Erythroblast (primary cell): Measurements from ENCODE around the gene TRIOBP.
"Not testable (repeated sequence)": the region's sequence is repeated elsewhere in the genome, so short reads cannot be mapped to it uniquely, and the experiment has no call there.

ENCODE experiments used
- DNase-seq, 2 experiments: peaks; one replicate each; lab custom pipeline; 2025; lab: John Stamatoyannopoulos, UW
- GATA1 ChIP-seq: IDR thresholded peaks from 2 replicates; pipeline ENCODE4 v1.6.1; 2011; ENCODE audit warnings: low read depth, mild to moderate bottlenecking, control low read depth, low read length, moderate library complexity
- POLR2A ChIP-seq: IDR thresholded peaks from 2 replicates; pipeline ENCODE4 v1.6.1; 2011; ENCODE audit warnings: mild to moderate bottlenecking, low read length

Gene TRIOBP

DNA sequence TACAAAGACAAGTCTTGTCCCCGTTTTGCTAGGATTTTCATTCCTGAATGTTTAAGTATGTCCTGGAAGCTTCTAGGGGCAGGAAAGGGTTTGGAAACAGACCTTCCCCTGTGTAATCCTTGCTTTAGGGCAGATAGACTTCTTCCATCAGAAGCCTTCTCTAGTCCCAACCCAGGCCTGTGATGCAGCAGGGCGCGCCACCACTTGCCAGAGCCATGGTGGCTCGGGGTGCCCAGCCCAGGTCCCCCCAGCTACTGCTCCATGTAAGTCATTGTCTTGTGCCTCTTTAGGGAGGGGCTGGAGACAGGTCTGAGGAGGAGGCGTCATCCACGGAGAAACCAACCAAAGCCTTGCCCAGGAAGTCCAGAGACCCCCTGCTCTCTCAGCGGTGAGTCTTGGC lies 6.4 kb upstream of the TRIOBP start:
- TF ChIP-seq POLR2A (no peak), GATA1 (no peak)
- DNase-seq = no peak

DNA sequence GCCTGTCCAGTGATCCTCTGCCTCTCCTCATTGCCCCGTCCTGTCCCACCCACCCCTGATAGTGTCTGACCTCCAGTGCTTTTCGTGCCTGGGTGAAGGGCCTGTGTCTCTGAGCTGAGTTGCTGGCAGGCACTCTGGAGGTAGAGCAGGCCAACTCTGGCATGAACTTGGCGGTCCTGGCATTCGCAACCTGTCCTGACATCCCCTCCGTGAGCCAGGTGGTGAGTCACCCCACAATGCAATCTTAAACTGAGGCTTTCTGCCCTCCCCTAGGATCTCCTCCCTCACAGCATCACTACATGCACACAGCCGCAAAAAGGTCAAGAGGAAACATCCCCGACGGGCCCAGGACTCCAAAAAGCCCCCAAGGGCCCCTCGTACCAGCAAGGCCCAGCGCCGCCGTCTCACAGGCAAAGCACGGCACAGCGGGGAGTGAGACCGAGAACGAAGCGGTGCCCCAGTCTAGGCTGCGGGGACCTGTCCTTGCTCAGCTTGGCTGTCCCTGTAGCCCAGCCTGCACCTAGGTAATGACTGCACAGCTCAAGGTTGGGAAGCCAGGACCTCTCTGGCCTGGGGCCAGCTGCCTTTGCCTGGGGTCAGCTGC lies 5.8 kb upstream of the TRIOBP start:
- no peak for TF ChIP-seq GATA1
- no peak for TF ChIP-seq POLR2A
- no peak for DNase-seq

DNA sequence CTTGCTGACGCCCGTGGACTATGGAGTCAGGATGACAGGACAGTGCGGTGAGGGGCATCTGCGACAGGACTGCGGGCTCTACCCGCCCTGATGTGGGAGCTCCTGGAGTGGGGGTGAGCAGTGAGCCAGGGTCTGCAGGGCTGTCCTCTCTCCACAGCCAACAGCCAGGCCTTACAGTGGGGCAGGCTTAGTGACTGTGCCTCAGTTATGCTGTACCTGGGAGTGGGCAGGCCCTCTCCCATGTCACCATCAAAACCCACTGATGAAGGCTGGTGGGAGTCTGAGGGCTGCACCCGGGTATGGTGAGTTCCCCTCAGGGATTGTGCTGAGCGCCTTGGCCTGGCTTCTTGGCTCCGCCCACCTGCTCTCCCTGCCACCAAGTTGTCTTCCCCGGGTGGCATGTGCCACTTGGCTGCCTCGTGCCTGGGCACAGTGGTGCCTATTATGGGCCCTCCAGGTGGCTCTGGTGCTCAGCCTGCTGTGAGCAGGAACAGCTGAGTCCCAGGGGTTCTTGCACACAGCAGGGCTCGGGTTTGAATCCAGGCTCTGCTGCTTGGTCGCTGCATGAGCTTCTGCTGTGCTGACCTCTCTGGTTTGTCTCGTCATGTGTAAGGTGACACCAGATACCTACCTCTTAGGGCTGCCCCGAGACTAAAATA lies 4.1 kb upstream of the TRIOBP start:
- TF ChIP-seq POLR2A (peak; percentile 21), GATA1 (no peak)

DNA sequence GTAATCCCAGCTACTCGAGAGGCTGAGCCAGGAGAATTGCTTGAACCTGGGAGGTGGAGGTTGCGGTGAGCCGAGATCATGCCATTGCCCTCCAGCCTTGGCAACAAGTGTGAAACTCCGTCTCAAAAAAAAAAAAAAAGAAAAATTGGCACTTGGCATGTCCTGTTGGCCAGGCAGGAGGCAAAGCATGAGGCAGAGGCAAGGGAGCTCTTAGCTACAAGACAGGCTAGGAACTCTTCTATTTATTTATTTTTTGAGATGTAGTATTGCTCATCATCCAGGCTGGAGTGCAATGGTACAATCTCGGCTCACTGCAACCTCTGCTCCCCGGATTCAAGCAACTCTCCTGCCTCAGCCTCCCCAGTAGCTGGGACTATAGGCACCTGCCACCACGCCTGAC lies 2.7 kb upstream of the TRIOBP start:
- not testable (repeated sequence) for DNase-seq

More for the DNA sequence above, 4.1 kb upstream of the TRIOBP start:
- DNase-seq = no peak

DNA sequence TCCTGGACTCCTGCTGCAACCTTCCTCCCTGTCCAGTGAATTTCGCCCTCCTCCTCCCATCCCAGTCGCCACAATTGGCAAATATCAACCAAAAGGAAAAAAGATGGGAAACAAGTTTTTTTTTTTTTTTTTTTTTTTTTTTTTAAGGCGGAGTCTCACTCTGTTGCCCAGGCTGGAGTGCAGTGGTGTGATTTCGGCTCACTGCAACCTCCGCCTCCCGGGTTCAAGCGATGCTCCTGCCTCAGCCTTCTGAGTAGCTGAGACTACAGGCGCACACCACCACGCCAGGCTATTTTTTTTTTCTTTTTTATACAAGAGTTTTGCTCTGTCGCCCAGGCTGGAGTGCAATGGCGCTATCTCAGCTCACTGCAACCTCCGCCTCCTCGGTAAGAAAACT lies 590 bp upstream of the TRIOBP start:
- DNase-seq = not testable (repeated sequence)

DNA sequence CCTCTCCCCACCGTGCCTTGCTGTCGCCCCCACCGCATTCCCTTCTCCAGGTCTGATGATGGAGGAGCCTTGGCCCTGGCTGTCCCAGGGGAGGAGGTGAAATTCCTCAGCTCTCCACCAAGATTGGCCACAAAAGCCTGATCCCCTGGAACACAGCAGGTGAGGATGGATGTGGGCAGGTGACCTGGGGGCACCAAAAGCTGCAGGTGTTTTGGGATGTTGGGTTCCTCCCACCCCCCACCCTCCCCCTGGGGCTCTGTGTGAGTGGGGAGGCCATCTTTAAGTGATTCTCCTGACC lies 639 bp downstream of the TRIOBP start:
- DNase-seq = no peak
- no peak for TF ChIP-seq GATA1
- no peak for TF ChIP-seq POLR2A

DNA sequence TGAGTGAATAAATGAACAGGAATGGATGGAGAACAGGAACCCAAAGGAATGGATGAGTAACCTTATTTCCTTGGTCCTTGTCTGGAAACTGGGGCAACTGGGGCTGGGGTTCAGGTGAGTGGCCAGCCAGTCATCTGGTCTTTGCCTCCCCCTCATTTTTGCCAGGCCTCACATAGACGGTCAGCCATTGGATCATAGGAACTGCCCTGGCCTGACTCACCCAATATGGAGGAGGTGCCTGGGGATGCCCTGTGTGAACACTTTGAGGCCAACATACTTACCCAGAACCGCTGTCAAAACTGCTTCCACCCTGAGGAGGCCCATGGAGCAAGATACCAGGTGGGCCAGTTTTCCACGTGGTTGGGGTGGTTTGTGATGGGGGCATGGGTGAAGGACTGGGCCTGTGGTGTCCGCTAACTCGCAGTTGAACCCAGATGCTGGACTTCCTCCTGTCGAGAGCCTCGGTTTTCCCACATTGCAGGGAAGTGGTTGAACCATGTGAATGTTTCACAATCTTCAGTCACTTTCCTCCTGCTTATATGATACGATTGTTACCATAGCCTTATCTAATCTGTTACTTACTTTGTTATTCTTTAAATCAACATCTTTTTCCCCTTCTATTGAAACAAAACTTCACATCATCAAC lies 4.4 kb downstream of the TRIOBP start:
- DNase-seq = no peak
- TF ChIP-seq POLR2A (no peak), GATA1 (no peak)

DNA sequence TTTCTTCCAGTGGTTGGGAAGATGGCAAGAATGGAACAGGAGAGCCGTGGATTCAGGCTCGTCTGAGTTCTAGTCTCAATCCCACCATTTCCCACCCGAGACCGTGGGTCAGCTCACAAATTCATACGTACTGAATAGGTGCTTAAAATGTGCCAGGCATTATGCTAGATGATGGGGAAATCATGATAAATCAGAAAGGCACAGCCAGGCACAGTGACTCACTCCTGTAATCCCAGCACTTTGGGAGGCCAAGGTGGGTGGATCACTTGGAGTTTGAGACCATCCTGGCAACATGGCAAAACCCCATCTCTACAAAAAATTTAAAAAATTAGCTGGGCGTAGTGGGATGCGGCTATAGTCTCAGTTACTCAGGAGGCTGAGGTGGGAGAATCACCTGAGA lies 7.1 kb downstream of the TRIOBP start:
- TF ChIP-seq POLR2A (no peak), GATA1 (no peak)

DNA sequence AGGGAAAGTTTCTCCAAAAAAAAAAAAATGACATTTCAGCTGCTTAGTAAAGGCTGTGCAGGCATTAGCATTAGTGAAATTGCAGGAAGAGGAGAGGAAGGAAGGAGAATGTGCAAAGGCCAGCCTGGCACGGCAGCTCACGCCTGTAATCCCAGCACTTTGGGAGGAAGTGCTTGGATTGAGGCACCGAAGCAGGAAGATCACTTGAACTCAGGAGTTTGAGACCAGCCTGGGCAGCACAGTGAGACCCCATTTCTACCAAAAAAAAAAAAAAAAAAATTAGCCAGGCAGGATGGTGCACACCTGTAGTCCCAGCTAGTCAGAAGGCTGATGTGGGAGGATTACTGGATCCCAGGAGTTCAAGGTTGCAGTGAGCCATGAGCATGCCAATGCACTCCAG lies 7.8 kb downstream of the TRIOBP start:
- no peak for DNase-seq
- TF ChIP-seq GATA1 (no peak), POLR2A (no peak)

More for the DNA sequence above, 7.1 kb downstream of the TRIOBP start:
- no peak for DNase-seq

DNA sequence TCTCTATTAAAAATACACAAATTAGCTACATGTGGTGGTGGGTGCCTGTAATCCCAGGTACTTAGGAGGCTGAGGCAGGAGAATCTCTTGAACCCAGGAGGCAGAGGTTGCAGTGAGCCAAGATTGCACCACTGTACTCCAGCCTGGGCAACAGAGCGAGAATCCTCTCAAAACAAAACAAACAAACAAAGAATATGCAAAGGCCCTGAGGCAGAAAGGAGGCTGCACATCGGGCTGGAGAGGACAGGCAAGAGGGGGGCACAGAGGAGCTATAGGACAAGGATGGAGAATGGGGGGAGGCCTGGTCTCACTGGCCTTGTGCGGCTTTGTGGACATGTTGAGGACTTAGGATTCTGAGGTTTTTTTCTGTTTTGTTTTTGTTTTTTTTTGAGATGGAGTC lies 8.4 kb downstream of the TRIOBP start:
- no peak for DNase-seq
- TF ChIP-seq GATA1 = no peak
- TF ChIP-seq POLR2A = no peak

DNA sequence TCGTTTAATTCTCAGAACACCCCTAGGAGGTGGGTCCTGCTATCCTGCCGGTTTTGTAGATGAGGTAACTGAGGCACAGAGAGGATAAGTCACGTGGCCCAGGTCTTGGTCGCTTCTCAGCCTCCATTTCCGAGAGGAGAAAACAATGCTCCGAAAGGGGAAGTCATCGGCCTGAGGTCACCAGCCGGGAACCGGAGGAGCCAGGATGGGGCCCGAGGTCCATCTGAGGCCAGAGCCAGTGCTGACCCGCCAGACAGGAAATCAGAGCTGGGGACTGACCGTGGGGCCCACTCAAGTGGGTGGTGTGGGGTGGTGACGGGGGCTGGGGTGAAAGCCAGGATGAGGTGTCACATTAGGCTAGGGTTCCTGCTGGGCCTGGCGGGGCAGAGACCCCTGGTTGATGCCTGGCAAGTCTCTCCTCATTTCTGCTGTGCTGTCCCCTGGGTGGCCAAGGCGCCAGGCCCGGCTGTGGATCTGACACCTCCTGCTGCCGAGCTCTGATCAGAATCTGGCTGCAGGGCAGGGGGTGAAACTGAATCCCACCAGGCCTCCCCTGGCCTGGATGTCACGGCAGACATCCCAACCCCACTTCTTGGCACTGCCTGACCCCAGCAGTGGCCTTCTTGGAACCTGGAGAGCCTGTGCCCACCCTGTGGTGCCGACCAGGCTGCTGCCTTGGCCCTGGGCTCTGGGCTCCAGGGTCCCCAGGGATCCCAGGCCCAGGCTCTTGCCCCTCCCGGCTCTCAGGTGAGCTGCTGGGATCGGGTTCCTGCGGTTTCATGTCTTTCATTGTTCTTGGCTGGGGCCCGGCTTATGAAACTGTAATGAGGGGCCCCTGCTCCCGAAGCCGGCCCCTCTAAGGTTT lies 12.0 kb downstream of the TRIOBP start:
- TF ChIP-seq POLR2A (no peak), GATA1 (no peak)
- no peak for DNase-seq

DNA sequence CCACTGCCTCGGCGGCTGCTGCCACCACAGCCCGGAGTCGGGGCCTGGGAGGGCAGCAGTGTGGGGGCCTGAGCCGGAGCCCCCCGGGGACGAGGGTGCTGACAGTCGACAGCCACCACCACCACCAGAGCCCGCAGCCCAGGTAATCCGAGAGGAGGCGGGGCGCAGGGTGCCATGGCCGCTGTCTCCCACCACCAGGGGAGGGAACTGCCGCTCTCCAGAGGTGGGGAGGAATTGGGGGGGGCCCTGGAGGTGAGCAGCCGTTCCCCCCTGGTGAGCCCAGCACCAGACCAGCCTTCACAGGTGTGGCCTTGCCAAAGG lies 12.6 kb downstream of the TRIOBP start:
- no peak for DNase-seq
- TF ChIP-seq POLR2A (no peak), GATA1 (no peak)

DNA sequence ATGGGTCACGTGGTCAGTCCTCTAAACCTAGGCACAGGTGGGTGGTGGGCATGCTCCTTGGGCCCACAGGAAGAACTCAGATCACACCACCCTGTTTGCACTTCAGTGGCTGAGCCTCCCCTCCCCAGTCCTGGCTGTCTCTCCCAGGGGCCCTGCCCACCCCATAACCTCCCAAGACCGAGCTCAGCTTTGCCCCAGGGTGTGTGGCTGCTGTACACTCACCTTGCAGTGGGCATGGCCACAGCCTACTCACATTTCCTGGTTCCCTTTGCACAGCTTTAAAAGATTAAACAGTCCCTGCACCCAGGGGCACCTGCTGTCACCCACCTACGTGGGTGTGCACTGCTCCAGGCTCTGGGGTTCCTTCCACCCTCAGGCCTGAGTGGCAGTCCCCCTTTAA lies 13.8 kb downstream of the TRIOBP start:
- TF ChIP-seq GATA1 (no peak), POLR2A (no peak)
- no peak for DNase-seq

DNA sequence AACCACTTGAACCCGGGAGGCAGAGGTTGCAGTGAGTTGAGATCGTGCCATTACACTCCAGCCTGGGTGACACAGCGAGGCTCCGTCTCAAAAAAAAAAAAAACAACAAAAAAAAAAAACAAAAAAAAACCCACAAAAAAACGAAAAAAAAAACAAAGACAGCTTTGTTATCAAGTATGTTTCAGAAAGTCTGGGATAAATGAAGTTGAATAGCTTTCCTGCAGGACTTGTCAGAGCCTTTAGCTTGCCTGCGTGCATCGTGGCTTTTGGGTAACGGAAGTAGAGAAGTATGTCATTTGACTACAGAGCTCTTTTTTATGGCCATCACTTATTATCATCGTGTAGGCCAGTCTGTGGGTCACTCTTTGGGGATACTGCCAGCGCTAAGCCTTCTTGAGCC lies 14.6 kb downstream of the TRIOBP start:
- TF ChIP-seq POLR2A (no peak), GATA1 (no peak)
- DNase-seq = no peak
